Osteocyte (in vitro differentiated cells): ENCODE data around the gene MPPED1. TPM values are rescaled to one million over a fixed set of nuclear protein-coding genes. Genes with fewer than 3 reads are reported as not detected.

Experiments
- DNase-seq: peaks from one replicate; pipeline ENCODE4 v3.0.0; 2021; ENCODE audit warnings: mixed read lengths; ENCODE audit not compliant: unreplicated experiment; ENCODE audit errors: extremely low spot score
- H3K27ac Mint-ChIP-seq: one replicate; pipeline ENCODE4 v1.8.0; 2021; ENCODE audit warnings: mild to moderate bottlenecking, mixed read lengths; ENCODE audit not compliant: unreplicated experiment
- H3K27me3 Mint-ChIP-seq: one replicate; pipeline ENCODE4 v1.8.0; 2021; ENCODE audit warnings: mixed read lengths; ENCODE audit not compliant: unreplicated experiment
- H3K36me3 Mint-ChIP-seq: one replicate; pipeline ENCODE4 v1.8.0; 2021; ENCODE audit warnings: mixed read lengths; ENCODE audit not compliant: unreplicated experiment
- H3K4me1 Mint-ChIP-seq: one replicate; pipeline ENCODE4 v1.8.0; 2021; ENCODE audit warnings: mixed read lengths; ENCODE audit not compliant: unreplicated experiment
- H3K4me3 Mint-ChIP-seq: one replicate; pipeline ENCODE4 v1.8.0; 2021; ENCODE audit warnings: mild to moderate bottlenecking, moderate library complexity, mixed read lengths; ENCODE audit not compliant: unreplicated experiment
- H3K9me3 Mint-ChIP-seq: one replicate; pipeline ENCODE4 v1.8.0; 2021; ENCODE audit warnings: mixed read lengths; ENCODE audit not compliant: unreplicated experiment
- CTCF ChIP-seq: fragments of 200-600 bp; sonication (generic); IDR thresholded peaks from 2 replicates; pipeline ENCODE4 v1.5.0; 2021; ENCODE audit warnings: antibody characterized with exemption, mild to moderate bottlenecking, moderate library complexity
- total RNA-seq: library from RNA; stranded (reverse); gene quantifications from 2 replicates; pipeline ENCODE4 v1.2.1, GENCODE V29; 2021

The MPPED1 gene
- total RNA-seq, 1 donor from 2014 or later: not detected

DNA sequence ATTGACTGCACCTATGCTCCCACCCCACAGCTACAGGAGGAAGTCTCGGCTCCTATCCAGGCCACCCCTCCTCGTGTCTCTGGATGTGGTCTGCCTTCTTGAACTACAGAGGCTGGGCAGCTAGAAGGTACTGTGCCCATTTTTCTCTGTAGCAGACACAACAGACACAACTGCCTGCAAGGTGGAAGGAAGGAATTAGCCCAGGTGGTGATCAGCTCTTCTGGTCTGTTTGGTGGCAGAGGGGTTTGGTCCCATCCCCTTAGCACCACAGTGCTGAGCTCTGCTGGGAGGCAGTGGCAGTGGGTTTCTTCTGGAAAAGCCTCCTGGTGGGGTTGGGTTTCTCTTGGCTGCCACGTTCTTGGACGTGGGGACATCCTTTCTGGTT, 132.5 kb downstream of the MPPED1 start:
- TF ChIP-seq CTCF: no peak
- Mint-ChIP-seq H3K4me1 (no peaks in the 10 kb centered on the region), H3K4me3 (no peak overlapping the region), H3K9me3 (no peaks in the 10 kb centered on the region), H3K27ac (no peak overlapping the region), H3K36me3 (no peaks in the 10 kb centered on the region), H3K27me3 (no peaks in the 10 kb centered on the region)
- peak; percentile 62 for DNase-seq

DNA sequence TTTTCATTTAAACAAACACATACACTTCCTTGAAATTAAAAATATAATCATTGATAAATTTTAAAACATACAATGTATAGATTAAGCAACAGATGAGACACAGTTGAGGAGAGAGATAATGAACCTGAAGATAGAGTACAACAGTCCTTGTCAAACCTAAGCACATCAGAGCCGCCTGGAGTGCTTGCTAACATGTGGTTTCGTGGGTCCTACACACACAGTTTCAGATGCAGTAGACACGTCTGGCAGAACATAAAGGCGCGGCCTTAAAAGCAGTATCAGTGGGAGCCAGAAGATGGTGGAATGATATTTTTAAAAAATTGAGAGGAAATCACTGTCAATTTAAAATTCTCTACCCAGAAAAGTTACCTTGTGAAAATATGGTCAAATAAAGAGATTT, 134.4 kb downstream of the MPPED1 start:
- Mint-ChIP-seq H3K36me3 (no peaks in the 10 kb centered on the region), H3K4me1 (no peaks in the 10 kb centered on the region), H3K27me3 (peaks cover 3% of the 10 kb centered on the region), H3K27ac (no peak overlapping the region), H3K9me3 (no peaks in the 10 kb centered on the region), H3K4me3 (no peak overlapping the region)
- peak; percentile 8 for DNase-seq
- TF ChIP-seq CTCF: no peak

- H3K27me3 Mint-ChIP-seq: peaks cover 3% of the 10 kb centered on the region
- DNase-seq: peak; percentile 56
- no peaks in the 10 kb centered on the region for H3K9me3 Mint-ChIP-seq
- H3K36me3 Mint-ChIP-seq: no peaks in the 10 kb centered on the region
- H3K27ac Mint-ChIP-seq: no peak overlapping the region
- no peak for TF ChIP-seq CTCF
- H3K4me3 Mint-ChIP-seq: no peak overlapping the region
- no peaks in the 10 kb centered on the region for H3K4me1 Mint-ChIP-seq
Measured at GRCh38 chr22:43550024-43550620, 138.3 kb downstream of the MPPED1 start.

DNA sequence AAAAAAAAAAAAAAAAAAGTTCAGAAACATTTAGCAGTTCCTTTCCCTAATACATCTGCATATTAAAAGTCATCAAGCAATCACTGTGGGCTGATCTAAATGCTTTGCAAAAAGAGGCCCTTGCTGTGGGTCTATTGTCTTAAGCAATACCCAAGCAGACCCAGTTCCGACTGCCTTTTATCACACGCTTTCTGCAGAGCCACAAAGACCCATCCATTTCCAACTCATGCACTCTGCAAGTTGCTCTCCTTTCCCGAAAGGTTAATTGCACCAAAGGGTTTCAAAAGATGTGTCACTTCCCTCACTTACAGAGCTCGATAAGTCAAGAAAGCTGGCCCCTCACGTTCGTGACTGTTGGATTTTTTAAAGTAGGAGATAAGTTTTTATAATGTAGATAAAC, 138.9 kb downstream of the MPPED1 start:
- no peak overlapping the region for H3K27ac Mint-ChIP-seq

More for the DNA sequence above, 138.9 kb downstream of the MPPED1 start:
- no peak overlapping the region for H3K4me3 Mint-ChIP-seq
- H3K9me3 Mint-ChIP-seq: no peaks in the 10 kb centered on the region
- peaks cover 3% of the 10 kb centered on the region for H3K27me3 Mint-ChIP-seq
- H3K36me3 Mint-ChIP-seq: no peaks in the 10 kb centered on the region
- no peak for TF ChIP-seq CTCF
- no peaks in the 10 kb centered on the region for H3K4me1 Mint-ChIP-seq
- DNase-seq: peak; percentile 30
